HepG2 (cell line): ENCODE results near the gene BHLHE23. TPM values are rescaled to one million over a fixed set of nuclear protein-coding genes. Genes with fewer than 3 reads are reported as not detected.
A peak's percentile ranks its signal among the peaks of the same experiment; 100 is the strongest.

Source experiments
- CAMTA2 ChIP-seq: sonication (generic); formaldehyde crosslinking; IDR thresholded peaks from 2 replicates; pipeline ENCODE4 v1.4.0; 2020; ENCODE audit warnings: mild to moderate bottlenecking, missing genetic modification reagents, borderline replicate concordance
- CENPT ChIP-seq: sonication (generic); formaldehyde crosslinking; IDR thresholded peaks from 2 replicates; pipeline ENCODE4 v1.8.0; 2022; ENCODE audit warnings: low read depth, mild to moderate bottlenecking, moderate library complexity, missing genetic modification reagents
- E2F2 ChIP-seq: sonication (generic); formaldehyde crosslinking; IDR thresholded peaks from 2 replicates; pipeline ENCODE4 v1.4.0; 2020; ENCODE audit warnings: missing genetic modification reagents, borderline replicate concordance
- PLRG1 ChIP-seq: fragments of 450-650 bp; conservative IDR thresholded peaks from 2 replicates; pipeline ENCODE4 v1.6.1; 2016
- REXO4 ChIP-seq: sonication (generic); formaldehyde crosslinking; IDR thresholded peaks from 2 replicates; pipeline ENCODE4 v1.8.0; 2022; ENCODE audit warnings: missing genetic modification reagents, mild to moderate bottlenecking, borderline replicate concordance
- STAG1 ChIP-seq: sonication (generic); formaldehyde crosslinking; IDR thresholded peaks from 2 replicates; pipeline ENCODE4 v1.4.0; 2020; ENCODE audit warnings: missing genetic modification reagents
- ZBTB38 ChIP-seq: sonication (generic); formaldehyde crosslinking; IDR thresholded peaks from 2 replicates; pipeline ENCODE4 v1.5.1; 2020; ENCODE audit warnings: mild to moderate bottlenecking, missing genetic modification reagents
- ZFP82 ChIP-seq: sonication (generic); formaldehyde crosslinking; IDR thresholded peaks from 2 replicates; pipeline ENCODE4 v1.5.1; 2020; ENCODE audit warnings: mild to moderate bottlenecking, missing genetic modification reagents, borderline replicate concordance
- ZNF207 ChIP-seq: fragments of 450-650 bp; IDR thresholded peaks from 2 replicates; pipeline ENCODE4 v1.6.1; 2016; ENCODE audit warnings: antibody characterized with exemption, borderline replicate concordance
- ZNF230 ChIP-seq: sonication (generic); formaldehyde crosslinking; IDR thresholded peaks from 2 replicates; pipeline ENCODE4 v1.4.0; 2020; ENCODE audit warnings: mild to moderate bottlenecking, missing genetic modification reagents
- ZNF546 ChIP-seq: sonication (generic); formaldehyde crosslinking; conservative IDR thresholded peaks from 2 replicates; pipeline ENCODE4 v1.8.1; 2023; ENCODE audit warnings: mild to moderate bottlenecking, missing genetic modification reagents
- ZNF740 ChIP-seq: sonication (generic); formaldehyde crosslinking; IDR thresholded peaks from 2 replicates; pipeline ENCODE4 v1.4.0; 2020; ENCODE audit warnings: missing genetic modification reagents
- ZSCAN12 ChIP-seq: sonication (generic); formaldehyde crosslinking; IDR thresholded peaks from 2 replicates; pipeline ENCODE4 v1.9.0; 2021; ENCODE audit warnings: mild to moderate bottlenecking, missing genetic modification reagents
- polyA plus RNA-seq, 8 experiments: library from polyadenylated mRNA; depleted of rRNA in 3 of 8; stranded (reverse) in 7 of 8; unstranded in 1 of 8; fragments of >200 nt; fragmentation: Illumina TruSeq in 4 of 8; extraction: Trizol in 4 of 8; gene quantifications; 2 replicates each; pipeline versions ENCODE4 v1.2.1 to v1.2.3, GENCODE V29; 2011 to 2016; ENCODE audit warnings: low read depth in 4 of 8, missing spikeins in 1 of 8, mixed read lengths in 1 of 8; ENCODE audit not compliant: insufficient read depth in 1 of 8
- total RNA-seq, 5 experiments: library from RNA; depleted of rRNA; stranded (reverse); fragments of >200 nt; fragmentation: Illumina TruSeq; extraction: Trizol; gene quantifications; 2 replicates each; pipeline ENCODE4 v1.2.3, GENCODE V29; 2016; ENCODE audit warnings: low read depth in 1 of 5
- TF ChIP-seq, protein P1 (sequence below), 2 experiments: fragments of 450-650 bp in 1 of 2; sonication (generic) in 1 of 2; formaldehyde crosslinking in 1 of 2; IDR thresholded peaks; 2 replicates each; pipeline versions ENCODE4 v1.6.1 to v1.8.0; 2016 to 2022; ENCODE audit warnings: antibody characterized with exemption in 1 of 2, mild to moderate bottlenecking in 1 of 2, missing genetic modification reagents in 1 of 2
- TF ChIP-seq, protein P2 (sequence below): sonication (generic); formaldehyde crosslinking; IDR thresholded peaks from 2 replicates; pipeline ENCODE4 v1.4.0; 2020; ENCODE audit warnings: missing genetic modification reagents

BHLHE23 gene
- total and polyA plus RNA-seq, 2 of the 13 experiments (the other 11 are each of a cell fraction or from before 2014, with no cell fraction given): not detected

DNA sequence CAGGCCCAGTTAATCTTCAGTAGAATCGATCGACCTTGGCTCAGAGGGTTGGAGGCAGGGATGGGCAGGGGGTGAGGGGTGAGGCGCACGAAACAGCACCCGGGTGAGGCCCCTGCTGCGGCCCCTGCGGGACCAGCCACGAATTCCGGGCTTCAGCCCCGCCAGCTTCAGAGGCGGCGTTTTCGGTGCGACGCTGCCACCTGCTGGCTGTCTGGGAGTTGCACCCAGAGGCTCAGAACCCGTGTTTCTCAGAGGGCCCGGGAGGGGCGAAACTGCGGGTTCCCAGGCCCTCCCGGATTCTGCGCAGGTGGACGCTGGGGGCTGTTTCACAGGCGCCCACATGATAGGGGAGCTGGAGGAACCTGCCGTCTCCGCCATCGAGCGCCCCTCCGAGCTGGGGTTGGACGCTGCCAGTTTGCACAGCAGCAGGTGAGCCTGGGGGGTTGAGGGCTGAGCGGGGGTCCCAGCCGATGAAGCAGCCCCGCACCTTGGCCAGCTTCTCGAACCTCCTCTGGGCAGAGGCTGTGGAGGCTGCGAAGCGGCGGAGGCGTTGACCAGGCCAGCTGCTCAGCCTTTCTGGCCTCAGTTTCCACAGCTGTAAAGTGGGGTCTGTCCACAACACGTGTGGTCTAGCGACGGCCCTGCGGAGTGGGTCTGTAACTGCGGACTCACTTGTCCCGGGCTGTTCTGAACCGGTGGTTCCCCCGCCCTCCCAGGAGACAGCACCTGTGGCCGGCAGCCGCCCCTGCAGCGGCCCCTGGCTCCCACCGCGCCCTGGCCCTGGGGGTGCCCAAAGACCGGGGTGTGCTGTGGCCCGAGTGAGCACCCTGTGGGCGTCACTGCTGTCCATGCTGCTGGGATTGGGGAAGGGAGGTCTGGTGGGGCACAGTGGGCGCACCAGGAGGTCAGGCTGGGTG is 2.5 kb upstream of the BHLHE23 start (continued):
- TF ChIP-seq E2F2 (CRISPR knock-in tag) (peak; percentile 49; the same call in 1 of the 2 replicates), ZNF740 (CRISPR knock-in tag) (peak; percentile 74), ZNF207 (no peak), ZSCAN12 (no peak; the same call in 1 of the 2 replicates), REXO4 (no peak), ZBTB38 (CRISPR knock-in tag) (no peak), ZNF230 (no peak; the same call in 1 of the 2 replicates), CAMTA2 (0 out of 2 replicates have a peak, but pooled peaks have one; percentile 28), ZFP82 (CRISPR knock-in tag) (peak; percentile 46; the same call in 1 of the 2 replicates), CENPT (no peak), STAG1 (CRISPR knock-in tag) (peak; percentile 100), ZNF546 (CRISPR knock-in tag) (no peak), PLRG1 (no peak)
- TF ChIP-seq, protein P1, sequence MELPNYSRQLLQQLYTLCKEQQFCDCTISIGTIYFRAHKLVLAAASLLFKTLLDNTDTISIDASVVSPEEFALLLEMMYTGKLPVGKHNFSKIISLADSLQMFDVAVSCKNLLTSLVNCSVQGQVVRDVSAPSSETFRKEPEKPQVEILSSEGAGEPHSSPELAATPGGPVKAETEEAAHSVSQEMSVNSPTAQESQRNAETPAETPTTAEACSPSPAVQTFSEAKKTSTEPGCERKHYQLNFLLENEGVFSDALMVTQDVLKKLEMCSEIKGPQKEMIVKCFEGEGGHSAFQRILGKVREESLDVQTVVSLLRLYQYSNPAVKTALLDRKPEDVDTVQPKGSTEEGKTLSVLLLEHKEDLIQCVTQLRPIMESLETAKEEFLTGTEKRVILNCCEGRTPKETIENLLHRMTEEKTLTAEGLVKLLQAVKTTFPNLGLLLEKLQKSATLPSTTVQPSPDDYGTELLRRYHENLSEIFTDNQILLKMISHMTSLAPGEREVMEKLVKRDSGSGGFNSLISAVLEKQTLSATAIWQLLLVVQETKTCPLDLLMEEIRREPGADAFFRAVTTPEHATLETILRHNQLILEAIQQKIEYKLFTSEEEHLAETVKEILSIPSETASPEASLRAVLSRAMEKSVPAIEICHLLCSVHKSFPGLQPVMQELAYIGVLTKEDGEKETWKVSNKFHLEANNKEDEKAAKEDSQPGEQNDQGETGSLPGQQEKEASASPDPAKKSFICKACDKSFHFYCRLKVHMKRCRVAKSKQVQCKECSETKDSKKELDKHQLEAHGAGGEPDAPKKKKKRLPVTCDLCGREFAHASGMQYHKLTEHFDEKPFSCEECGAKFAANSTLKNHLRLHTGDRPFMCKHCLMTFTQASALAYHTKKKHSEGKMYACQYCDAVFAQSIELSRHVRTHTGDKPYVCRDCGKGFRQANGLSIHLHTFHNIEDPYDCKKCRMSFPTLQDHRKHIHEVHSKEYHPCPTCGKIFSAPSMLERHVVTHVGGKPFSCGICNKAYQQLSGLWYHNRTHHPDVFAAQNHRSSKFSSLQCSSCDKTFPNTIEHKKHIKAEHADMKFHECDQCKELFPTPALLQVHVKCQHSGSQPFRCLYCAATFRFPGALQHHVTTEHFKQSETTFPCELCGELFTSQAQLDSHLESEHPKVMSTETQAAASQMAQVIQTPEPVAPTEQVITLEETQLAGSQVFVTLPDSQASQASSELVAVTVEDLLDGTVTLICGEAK (IDR thresholded peaks at IDR 0.05): no peak
- TF ChIP-seq, protein P1 (CRISPR knock-in tag; IDR thresholded peaks at IDR 0.05): no peak
- TF ChIP-seq, protein P2, sequence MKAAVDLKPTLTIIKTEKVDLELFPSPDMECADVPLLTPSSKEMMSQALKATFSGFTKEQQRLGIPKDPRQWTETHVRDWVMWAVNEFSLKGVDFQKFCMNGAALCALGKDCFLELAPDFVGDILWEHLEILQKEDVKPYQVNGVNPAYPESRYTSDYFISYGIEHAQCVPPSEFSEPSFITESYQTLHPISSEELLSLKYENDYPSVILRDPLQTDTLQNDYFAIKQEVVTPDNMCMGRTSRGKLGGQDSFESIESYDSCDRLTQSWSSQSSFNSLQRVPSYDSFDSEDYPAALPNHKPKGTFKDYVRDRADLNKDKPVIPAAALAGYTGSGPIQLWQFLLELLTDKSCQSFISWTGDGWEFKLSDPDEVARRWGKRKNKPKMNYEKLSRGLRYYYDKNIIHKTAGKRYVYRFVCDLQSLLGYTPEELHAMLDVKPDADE: 0 out of 2 replicates have a peak, but pooled peaks have one; percentile 28
